GM12892 (cell line): ENCODE data around the gene PEMT.

ENCODE experiments used
- POLR2A ChIP-seq: IDR thresholded peaks from 2 replicates; pipeline ENCODE4 v1.6.1; 2011; ENCODE audit warnings: low read depth, low read length, control low read depth
- TAF1 ChIP-seq: IDR thresholded peaks from 2 replicates; pipeline ENCODE4 v1.6.1; 2011; ENCODE audit warnings: low read depth, mild to moderate bottlenecking, control low read depth, low read length, borderline replicate concordance

GRCh38 chr17:17603178-17603894, 11.8 kb upstream of the PEMT start:
- TF ChIP-seq POLR2A (no peak), TAF1 (no peak)
